Raji (cell line): Measurements from ENCODE around the gene CARM1.

ENCODE experiments used
- POLR2A ChIP-seq: IDR thresholded peaks from 2 replicates; pipeline ENCODE4 v1.6.1; 2011; ENCODE audit warnings: low read depth, low read length, control low read depth; ENCODE audit not compliant: insufficient read depth

CARM1 gene

GRCh38 chr19:10908380-10908960, 37.1 kb downstream of the CARM1 start:
- no peak for TF ChIP-seq POLR2A

GRCh38 chr19:10911579-10912363, 40.4 kb downstream of the CARM1 start:
- no peak for TF ChIP-seq POLR2A

GRCh38 chr19:10912619-10913018, 41.3 kb downstream of the CARM1 start:
- no peak for TF ChIP-seq POLR2A

GRCh38 chr19:10913716-10914340, 42.5 kb downstream of the CARM1 start:
- TF ChIP-seq POLR2A = no peak

GRCh38 chr19:10915130-10916091, 44.1 kb downstream of the CARM1 start:
- no peak for TF ChIP-seq POLR2A

GRCh38 chr19:10916602-10917001, 45.2 kb downstream of the CARM1 start:
- TF ChIP-seq POLR2A = no peak

GRCh38 chr19:10918359-10918758, 47.0 kb downstream of the CARM1 start:
- no peak for TF ChIP-seq POLR2A

GRCh38 chr19:10919352-10920287, 48.3 kb downstream of the CARM1 start:
- no peak for TF ChIP-seq POLR2A

GRCh38 chr19:10920288-10920655, 48.9 kb downstream of the CARM1 start:
- no peak for TF ChIP-seq POLR2A

GRCh38 chr19:10920781-10921180, 49.4 kb downstream of the CARM1 start:
- no peak for TF ChIP-seq POLR2A

GRCh38 chr19:10921199-10921909, 50.0 kb downstream of the CARM1 start:
- TF ChIP-seq POLR2A = no peak

GRCh38 chr19:10921910-10922637, 50.7 kb downstream of the CARM1 start:
- TF ChIP-seq POLR2A = no peak

GRCh38 chr19:10922638-10923014, 51.3 kb downstream of the CARM1 start:
- TF ChIP-seq POLR2A = no peak
